ENCODE measurements around the gene ANTXR1.

The ANTXR1 gene

GRCh38 chr2:69089998-69090397 lies 77.0 kb downstream of the ANTXR1 start:
- no peak overlapping the region for H3K4me3 ChIP-seq (IDR thresholded peaks at IDR 0.05; ENCODE audit: insufficient read depth, low read depth, low read length)
- H3K9ac ChIP-seq, result no peak overlapping the region
- H2AFZ ChIP-seq (ENCODE audit: low read depth), result no peak overlapping the region
- H3K36me3 ChIP-seq (ENCODE audit: insufficient read depth), result no peaks in the 10 kb centered on the region
- H3K4me2 ChIP-seq, result no peak overlapping the region
- no peaks in the 10 kb centered on the region for H4K20me1 ChIP-seq (ENCODE audit: insufficient read depth)
- H3K4me1 ChIP-seq (ENCODE audit: low read depth, poor library complexity, severe bottlenecking), result no peaks in the 10 kb centered on the region
- H3K27me3 ChIP-seq (ENCODE audit: insufficient read depth, low read depth), result no peaks in the 10 kb centered on the region
- H3K79me2 ChIP-seq (ENCODE audit: insufficient read depth, low read depth), result no peaks in the 10 kb centered on the region
- H3K27ac ChIP-seq, result no peak overlapping the region
- no peak for TF ChIP-seq CTCF (conservative IDR thresholded peaks at IDR 0.05; ENCODE audit: low read depth, low read length)

GRCh38 chr2:69090820-69091219 lies 77.8 kb downstream of the ANTXR1 start:
- no peak for TF ChIP-seq CTCF (conservative IDR thresholded peaks at IDR 0.05; ENCODE audit: low read depth, low read length)
- H3K4me3 ChIP-seq (IDR thresholded peaks at IDR 0.05; ENCODE audit: insufficient read depth, low read depth, low read length), result no peak overlapping the region
- H3K79me2 ChIP-seq (ENCODE audit: insufficient read depth, low read depth), result no peaks in the 10 kb centered on the region
- no peaks in the 10 kb centered on the region for H3K36me3 ChIP-seq (ENCODE audit: insufficient read depth)
- H3K4me2 ChIP-seq, result no peak overlapping the region
- no peak overlapping the region for H3K27ac ChIP-seq
- H3K4me1 ChIP-seq (ENCODE audit: low read depth, poor library complexity, severe bottlenecking), result no peaks in the 10 kb centered on the region
- H4K20me1 ChIP-seq (ENCODE audit: insufficient read depth), result no peaks in the 10 kb centered on the region
- H3K27me3 ChIP-seq (ENCODE audit: insufficient read depth, low read depth), result no peaks in the 10 kb centered on the region
- H3K9ac ChIP-seq, result no peak overlapping the region
- H2AFZ ChIP-seq (ENCODE audit: low read depth), result no peak overlapping the region

GRCh38 chr2:69092857-69093256 lies 79.9 kb downstream of the ANTXR1 start:
- no peaks in the 10 kb centered on the region for H3K36me3 ChIP-seq (ENCODE audit: insufficient read depth)
- no peaks in the 10 kb centered on the region for H3K4me1 ChIP-seq (ENCODE audit: low read depth, poor library complexity, severe bottlenecking)
- TF ChIP-seq CTCF (conservative IDR thresholded peaks at IDR 0.05; ENCODE audit: low read depth, low read length), result no peak
- H3K4me3 ChIP-seq (IDR thresholded peaks at IDR 0.05; ENCODE audit: insufficient read depth, low read depth, low read length), result no peak overlapping the region
- no peak overlapping the region for H3K27ac ChIP-seq
- no peak overlapping the region for H3K9ac ChIP-seq
- H3K27me3 ChIP-seq (ENCODE audit: insufficient read depth, low read depth), result no peaks in the 10 kb centered on the region
- H3K79me2 ChIP-seq (ENCODE audit: insufficient read depth, low read depth), result no peaks in the 10 kb centered on the region
- H3K4me2 ChIP-seq, result no peak overlapping the region
- no peak overlapping the region for H2AFZ ChIP-seq (ENCODE audit: low read depth)
- no peaks in the 10 kb centered on the region for H4K20me1 ChIP-seq (ENCODE audit: insufficient read depth)

GRCh38 chr2:69095305-69095704 lies 82.3 kb downstream of the ANTXR1 start:
- H3K27ac ChIP-seq, result no peak overlapping the region
- no peak overlapping the region for H2AFZ ChIP-seq (ENCODE audit: low read depth)
- H3K36me3 ChIP-seq (ENCODE audit: insufficient read depth), result no peaks in the 10 kb centered on the region

More at GRCh38 chr2:69095305-69095704, 82.3 kb downstream of the ANTXR1 start:
- H3K27me3 ChIP-seq (ENCODE audit: insufficient read depth, low read depth), result no peaks in the 10 kb centered on the region
- no peak for TF ChIP-seq CTCF (conservative IDR thresholded peaks at IDR 0.05; ENCODE audit: low read depth, low read length)
- H4K20me1 ChIP-seq (ENCODE audit: insufficient read depth), result no peaks in the 10 kb centered on the region
- no peaks in the 10 kb centered on the region for H3K79me2 ChIP-seq (ENCODE audit: insufficient read depth, low read depth)
- H3K4me2 ChIP-seq, result no peak overlapping the region
- H3K9ac ChIP-seq, result no peak overlapping the region
- no peak overlapping the region for H3K4me3 ChIP-seq (IDR thresholded peaks at IDR 0.05; ENCODE audit: insufficient read depth, low read depth, low read length)
- no peaks in the 10 kb centered on the region for H3K4me1 ChIP-seq (ENCODE audit: low read depth, poor library complexity, severe bottlenecking)

All from KMS-11 (cell line).